DMS153 treated with DMSO at 0.1 percent for 48 hours (cell line): Measurements from ENCODE around the gene CASQ1.

Experiments
- DNase-seq: peaks from one replicate; lab custom pipeline; 2025; ENCODE audit not compliant: unreplicated experiment; lab: John Stamatoyannopoulos, UW

Gene CASQ1

DNA sequence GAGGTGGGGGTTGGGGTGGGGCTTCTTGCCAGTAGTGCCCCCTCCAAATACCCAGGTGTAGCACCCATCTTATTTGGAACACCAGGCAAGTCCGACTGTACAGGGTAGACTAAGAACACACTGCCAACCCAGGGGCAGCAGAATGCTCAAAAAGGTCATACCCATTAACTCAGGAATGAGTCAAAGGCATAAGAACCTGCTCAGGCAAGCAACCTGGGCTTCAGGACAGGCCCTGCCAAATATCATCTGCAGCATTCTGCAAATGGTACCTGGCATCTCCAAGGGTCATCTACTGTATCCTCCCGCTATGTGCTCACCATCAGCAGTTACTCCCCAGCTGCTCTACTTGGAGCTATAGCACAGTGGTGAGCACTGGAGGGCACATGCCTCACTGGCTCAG is 34.2 kb downstream of the CASQ1 start:
- no peak for DNase-seq

DNA sequence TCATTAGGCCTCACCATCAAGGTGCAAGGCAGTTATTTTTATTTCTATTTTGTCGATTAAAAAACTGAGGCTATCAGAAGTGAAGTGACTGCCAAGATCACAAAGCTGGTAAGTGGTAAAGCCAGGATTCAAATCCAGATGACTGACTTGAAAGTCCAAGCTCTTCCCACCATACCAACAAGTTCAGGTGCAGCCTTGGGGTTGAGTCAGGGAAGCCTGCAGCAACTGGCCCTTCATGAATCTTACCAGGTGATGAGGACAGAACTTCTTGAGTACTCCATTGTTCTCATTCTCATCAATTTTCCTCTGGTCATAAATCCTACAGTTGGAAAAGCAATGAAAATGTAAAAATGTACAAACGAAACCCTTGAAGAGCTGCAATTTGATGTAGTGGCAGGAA is 35.0 kb downstream of the CASQ1 start:
- DNase-seq, result no peak

DNA sequence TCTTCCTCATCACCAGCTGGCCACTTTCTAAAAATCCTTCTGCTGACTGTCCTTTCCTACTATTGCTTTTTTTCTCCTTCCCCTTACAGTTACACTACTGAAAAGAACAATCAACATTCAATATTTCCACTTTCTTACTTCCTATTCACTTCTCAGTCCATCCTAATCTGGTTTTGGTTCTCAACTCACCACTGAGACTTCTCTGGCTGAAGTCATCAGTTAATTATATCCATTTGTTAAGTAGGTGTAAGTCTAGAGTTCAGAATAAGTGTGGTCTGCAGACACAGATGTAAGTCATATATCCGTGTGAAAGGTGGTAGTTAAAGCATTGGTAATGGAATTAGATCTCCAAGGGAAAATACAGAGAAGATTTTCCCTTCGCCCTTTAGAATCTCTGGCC is 36.2 kb downstream of the CASQ1 start:
- no peak for DNase-seq

DNA sequence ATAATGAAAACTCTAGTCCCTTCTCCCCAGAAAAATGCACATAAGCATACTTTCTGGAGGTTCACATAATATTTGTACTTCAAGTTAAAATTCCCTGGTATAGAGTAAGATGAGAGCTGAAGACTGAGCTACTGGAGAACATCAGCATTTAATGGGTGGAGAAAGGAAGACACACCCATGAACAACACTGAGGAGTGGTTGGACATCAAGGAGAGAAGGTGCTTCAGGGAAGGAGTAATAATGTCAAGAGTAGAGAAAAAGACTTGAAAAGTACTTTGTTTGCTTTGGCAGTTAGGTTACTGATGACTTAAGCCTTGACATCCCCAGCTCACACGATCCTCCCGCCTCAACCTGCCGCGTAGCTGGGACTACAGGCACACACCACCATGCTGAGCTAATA is 36.7 kb downstream of the CASQ1 start:
- no peak for DNase-seq

DNA sequence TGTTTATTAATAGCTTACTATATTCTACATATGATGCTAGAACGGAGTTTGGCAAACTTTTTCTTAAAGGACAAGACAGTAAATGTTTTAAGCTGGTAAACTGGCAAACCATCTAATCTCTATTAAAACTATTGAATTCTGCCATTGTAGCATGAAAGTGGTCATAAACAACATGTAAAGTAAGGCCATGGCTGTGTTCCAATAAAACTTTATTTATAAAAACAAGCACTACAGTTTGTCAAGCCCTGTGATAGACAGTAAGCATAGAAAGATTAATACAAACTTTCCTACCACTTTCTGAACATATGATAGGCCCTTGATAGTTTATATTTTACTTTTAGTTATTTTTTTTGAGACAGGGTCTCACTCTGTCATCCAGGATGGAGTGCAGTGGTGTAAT is 37.2 kb downstream of the CASQ1 start:
- DNase-seq, result no peak

DNA sequence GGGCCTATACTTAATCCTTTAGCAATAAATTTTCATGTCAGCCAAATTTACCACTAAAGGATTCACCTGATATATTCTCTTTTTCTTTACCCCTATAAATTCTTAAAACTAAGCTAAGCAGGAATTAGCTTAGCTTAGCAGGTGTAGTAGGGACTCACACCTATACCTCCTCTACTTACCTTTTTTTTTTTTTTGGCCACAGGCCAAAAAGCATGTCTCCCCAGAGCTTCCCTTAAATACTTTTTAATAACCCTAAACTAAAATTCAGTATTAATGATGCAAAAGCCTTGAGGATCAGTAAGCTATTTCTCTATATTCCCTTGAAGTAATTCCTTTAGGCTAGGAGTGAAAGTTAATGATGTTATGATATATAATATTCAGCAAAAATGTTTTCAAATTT is 38.1 kb downstream of the CASQ1 start:
- no peak for DNase-seq

DNA sequence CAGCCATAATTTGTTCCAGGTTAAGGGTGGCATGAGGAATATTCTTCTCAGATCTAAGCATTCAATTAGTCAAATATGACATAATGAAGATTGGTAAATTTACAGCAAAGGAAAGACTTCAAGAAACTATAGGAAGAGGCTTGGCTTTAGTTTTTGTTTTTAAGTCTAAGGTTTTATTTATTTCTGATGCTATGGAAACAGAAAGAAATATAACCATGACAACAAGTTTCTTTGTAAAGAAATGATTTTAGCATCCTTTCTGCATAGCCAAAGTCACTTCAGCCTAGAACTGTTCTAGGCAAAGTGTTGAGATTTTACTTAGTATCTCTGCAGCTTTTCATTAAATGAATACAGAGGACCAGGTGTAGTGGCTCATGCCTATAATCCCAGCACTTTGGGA is 42.5 kb downstream of the CASQ1 start:
- DNase-seq, result no peak

DNA sequence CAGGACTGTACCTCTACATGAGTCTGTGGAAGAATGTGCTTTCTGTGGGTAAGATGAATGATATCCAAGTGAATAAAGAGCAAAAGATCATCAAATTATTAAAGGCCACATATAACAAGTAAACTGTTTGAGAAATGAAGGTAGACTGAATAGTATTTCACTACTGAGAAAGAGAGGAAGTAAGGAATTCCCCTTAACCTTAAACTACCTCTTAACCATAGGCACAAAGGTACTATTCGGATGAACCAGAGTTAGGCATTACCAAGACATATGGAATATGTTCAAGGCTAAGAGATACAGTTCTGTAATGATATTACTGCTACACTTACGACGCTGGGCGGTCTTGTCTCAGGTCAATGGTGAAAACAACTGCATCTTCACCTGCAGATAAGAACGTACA is 46.4 kb downstream of the CASQ1 start:
- no peak for DNase-seq

DNA sequence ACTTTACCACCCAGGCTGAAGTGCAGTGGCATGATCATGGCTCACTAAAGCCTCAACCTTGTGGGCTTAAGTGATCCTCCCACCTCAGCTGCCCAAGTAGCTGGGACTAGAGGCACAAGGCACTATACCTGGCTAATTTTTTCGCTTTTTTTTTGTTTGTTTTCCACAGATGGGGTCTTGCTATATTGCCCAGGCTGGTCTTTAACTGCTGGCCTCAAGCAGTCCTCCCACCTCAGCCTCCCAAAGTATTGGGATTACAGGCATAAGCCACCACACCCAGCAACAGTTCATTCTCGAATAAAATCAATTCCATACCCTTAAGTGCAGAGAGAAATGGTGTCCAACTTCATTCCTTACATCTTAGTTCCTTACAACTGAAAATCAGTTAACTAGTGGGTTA is 47.2 kb downstream of the CASQ1 start:
- no peak for DNase-seq

DNA sequence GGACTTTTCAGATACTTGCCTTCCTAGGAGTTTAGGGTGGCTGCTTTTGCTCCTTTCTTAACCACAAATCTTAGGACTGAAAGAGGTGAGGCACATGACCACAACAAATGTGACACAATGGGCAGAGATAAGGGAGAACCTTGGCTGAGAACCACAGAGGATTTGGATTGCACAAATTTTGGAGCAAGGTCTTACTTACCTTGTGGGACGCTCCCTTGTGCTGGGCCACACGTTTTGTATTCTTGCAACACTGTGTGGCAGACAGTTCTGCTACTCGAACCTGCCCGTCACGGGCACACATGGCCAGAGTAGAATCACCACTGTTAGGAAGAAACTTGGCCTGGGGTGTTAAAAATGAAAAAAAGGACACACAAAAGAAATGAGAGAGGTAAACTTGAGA is 48.0 kb downstream of the CASQ1 start:
- DNase-seq, result no peak

DNA sequence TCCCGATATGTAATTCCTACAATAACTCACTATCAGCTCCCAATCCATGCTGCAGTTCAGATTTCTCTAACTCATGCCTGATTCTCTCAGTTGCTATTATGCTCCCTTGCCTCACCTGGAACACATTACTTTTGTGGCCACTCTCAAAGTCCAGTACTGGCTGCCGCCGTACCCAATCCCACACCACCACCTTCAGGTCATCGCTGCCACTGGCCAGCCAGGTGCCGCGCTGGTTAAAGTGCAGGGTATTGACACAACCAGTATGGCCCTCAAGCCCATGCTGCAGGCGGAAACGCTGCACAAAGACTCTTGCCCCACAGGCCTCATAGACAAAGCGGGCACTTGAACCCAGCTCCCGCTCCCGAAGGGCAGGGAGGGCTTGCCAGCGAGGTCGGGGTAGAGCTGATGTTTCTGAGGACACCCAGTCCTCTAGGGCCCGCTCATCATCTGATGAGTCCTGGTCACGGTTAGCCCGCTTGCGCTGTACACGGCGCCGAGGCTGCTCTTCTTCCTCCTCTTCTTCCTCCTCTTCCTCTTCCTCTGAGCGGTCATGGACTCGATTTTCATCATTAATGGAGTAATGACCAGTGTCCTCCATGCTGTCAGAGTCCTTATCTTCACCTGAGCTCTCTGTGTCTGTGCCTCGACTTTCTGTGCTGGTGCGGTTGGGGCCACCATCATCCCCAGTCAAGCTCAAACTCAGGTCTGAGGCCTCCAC is 49.4 kb downstream of the CASQ1 start:
- DNase-seq, result no peak

DNA sequence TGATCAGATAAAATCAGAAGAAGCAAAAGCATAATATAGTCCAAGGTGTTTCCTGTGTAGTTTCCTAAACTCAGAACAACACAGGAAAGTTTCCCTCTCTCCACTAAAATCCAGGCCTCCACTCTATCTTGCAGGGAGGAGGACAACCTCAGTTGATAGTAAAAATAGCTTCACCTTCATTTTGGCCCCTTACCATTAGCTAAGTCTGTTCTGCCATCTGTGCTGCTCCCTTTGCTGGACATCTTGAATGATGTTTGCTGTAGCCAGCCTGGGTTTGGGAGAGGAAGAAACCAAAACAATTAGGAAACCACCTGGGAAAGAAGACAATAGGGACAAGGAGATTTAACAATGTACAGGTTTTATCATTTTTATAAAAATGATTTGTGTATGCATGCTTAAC is 53.4 kb downstream of the CASQ1 start:
- no peak for DNase-seq

DNA sequence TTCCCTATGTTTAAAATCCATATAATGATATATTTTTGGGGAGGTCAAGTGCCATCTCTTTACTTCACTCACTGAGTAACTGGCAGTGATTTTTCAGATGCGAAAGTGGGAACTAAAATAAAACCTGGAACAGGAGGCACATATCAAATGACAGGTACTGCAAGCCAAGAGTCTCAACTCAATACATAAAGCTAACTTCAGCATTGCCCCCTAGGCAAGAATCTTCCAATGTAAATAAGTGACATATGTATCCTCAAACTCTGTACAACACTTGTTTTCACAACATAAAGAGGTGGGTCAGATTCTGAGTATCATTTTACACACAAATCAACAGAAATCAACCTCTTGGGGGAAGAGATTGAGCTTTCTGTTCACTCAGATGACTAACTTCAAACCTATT is 53.8 kb downstream of the CASQ1 start:
- no peak for DNase-seq

DNA sequence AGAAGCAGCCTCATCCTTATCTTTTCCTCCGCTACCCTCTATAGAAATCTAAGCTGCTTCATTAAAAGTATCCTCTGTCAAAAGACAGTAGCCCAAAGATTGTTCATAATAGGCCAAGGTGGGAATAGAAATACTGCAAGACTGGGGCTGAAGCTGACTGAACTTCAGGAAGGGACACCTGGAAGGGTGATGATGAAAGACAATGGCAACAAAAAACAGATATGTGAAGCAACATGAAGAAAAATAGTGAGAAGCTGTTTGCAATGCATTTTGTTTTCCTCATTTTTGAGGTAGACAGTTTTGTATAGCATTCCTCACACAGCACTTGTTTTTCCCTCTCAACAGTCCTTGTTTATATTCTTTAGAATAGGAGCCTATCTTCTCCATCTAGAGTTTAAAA is 55.1 kb downstream of the CASQ1 start:
- no peak for DNase-seq

DNA sequence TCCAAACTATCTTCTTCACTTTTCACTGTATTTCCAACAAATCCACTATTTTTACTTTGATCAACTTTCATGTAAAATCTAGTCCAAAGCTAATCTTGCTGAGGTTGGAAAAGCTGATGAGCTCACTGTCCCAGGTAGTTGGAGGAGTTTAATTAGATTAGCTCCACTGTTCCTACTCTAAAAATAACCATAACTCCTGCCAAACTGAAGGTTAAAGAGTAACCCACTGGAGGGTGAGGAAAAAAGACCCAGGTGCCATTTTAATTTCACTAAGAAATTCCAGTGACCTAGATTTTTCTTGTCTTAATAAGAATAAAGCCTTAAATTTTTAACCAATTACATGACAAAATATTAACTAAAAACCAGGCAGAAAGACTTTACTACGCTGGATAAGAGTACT is 56.7 kb downstream of the CASQ1 start:
- DNase-seq, result no peak

DNA sequence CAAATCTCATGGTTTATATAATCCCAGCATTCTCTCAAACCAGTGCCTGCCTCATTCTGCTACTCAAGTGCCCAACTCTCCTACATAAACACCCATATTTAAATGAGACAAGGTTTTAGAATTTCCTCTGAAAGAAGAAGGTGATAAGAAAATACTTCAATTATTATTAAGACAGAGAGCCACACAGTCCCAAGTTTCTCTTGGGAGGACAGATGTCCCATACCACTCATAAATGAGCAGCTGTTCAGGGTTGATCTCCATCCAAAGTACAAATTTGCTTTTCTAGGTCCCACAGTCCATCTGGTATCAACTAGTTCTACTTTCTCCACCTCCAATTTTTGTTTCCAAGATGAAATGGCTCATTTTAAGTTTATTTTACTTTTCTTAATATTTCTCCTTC is 60.6 kb downstream of the CASQ1 start:
- no peak for DNase-seq
